HCT116 (cell line): ENCODE data around the gene HHLA2. TPM values are rescaled to one million over a fixed set of nuclear protein-coding genes. Genes with fewer than 3 reads are reported as not detected.

Source experiments
- ATAC-seq: fragments of 200-7000 bp; cut with Tn5 transposase; 2 replicates; pipeline ENCODE4 v1.9.1; 2020; ENCODE audit warnings: mild to moderate bottlenecking, moderate library complexity
- BruUV-seq: library from RNA; stranded (reverse); fragments of 400-500 nt; replicated peaks from 2 replicates; lab custom pipeline; 2021; lab: Mats Ljungman, UMichigan
- CTCF ChIA-PET: fragments of 300-600 bp; sonication (Branson Sonifier 250); formaldehyde crosslinking; loops from one replicate; lab custom pipeline; 2021; ENCODE audit warnings: antibody characterized with exemption; lab: Charles Lee
- POLR2A ChIA-PET: fragments of 300-600, 350-600 bp; sonication (Branson Sonifier 250); formaldehyde crosslinking; loops from one replicate; lab custom pipeline; 2021; ENCODE audit warnings: antibody characterized with exemption; lab: Charles Lee
- RAD21 ChIA-PET, 2 experiments: fragments of 300-600 bp; sonication (Branson Sonifier 250); formaldehyde crosslinking; loops; one replicate each; lab custom pipeline; 2023; ENCODE audit warnings: low total read pairs in 2 of 2; ENCODE audit not compliant: uncharacterized antibody in 2 of 2, unreplicated experiment in 2 of 2, low non-redundant PET in 1 of 2; lab: Charles Lee
- DNase-seq: peaks from one replicate; pipeline ENCODE4 v3.0.0-alpha.2; 2010; ENCODE audit warnings: low read depth, low spot score
- H2AFZ ChIP-seq: fragments of 200-600 bp; shearing (Covaris generic), sonication (generic); 2 replicates; pipeline ENCODE4 v1.6.1; 2017; ENCODE audit warnings: low read depth, mixed run types, mixed read lengths, antibody characterized with exemption, low read length; ENCODE audit not compliant: poor library complexity, severe bottlenecking
- H3K27ac ChIP-seq: 2 replicates; pipeline ENCODE4 v1.5.1; 2012; ENCODE audit warnings: low read depth, low read length
- H3K27me3 ChIP-seq: fragments of 200-600 bp; sonication (generic); 2 replicates; pipeline ENCODE4 v1.6.1; 2016; ENCODE audit warnings: mixed run types, low read length, mixed read lengths; ENCODE audit not compliant: insufficient read depth
- H3K36me3 ChIP-seq, 2 experiments: fragments of 200-500 bp in 1 of 2; fragments of 200-600 bp in 1 of 2; sonication (Bioruptor generic) in 1 of 2; sonication (generic) in 1 of 2; 2 replicates each; pipeline versions ENCODE4 v1.5.1 to v1.6.1; 2014 to 2016; ENCODE audit warnings: low read length in 2 of 2, inconsistent platforms in 1 of 2, mixed read lengths in 1 of 2, mixed run types in 1 of 2; ENCODE audit not compliant: insufficient read depth in 2 of 2, control insufficient read depth in 1 of 2
- H3K4me1 ChIP-seq, 2 experiments: fragments of 200-600 bp in 1 of 2; sonication (generic) in 1 of 2; 2 replicates each; pipeline versions ENCODE4 v1.5.1 to v1.6.1; 2012 to 2017; ENCODE audit warnings: low read length in 2 of 2, inconsistent platforms in 1 of 2, mild to moderate bottlenecking in 1 of 2, mixed read lengths in 1 of 2, mixed run types in 1 of 2, moderate library complexity in 1 of 2; ENCODE audit not compliant: insufficient read depth in 2 of 2, control insufficient read depth in 1 of 2
- H3K4me2 ChIP-seq: fragments of 200-600 bp; sonication (generic); 2 replicates; pipeline ENCODE4 v1.6.1; 2017; ENCODE audit warnings: mixed run types, low read length, mixed read lengths
- H3K4me3 ChIP-seq, 2 experiments: fragments of 200-600 bp in 1 of 2; sonication (generic) in 1 of 2; replicated peaks in 1 of 2; 2 replicates each; pipeline ENCODE4 v1.5.1; 2011 to 2016; ENCODE audit warnings: low read length in 2 of 2, control low read depth in 1 of 2, low read depth in 1 of 2, mild to moderate bottlenecking in 1 of 2, mixed read lengths in 1 of 2, mixed run types in 1 of 2
- H3K79me2 ChIP-seq: fragments of 200-600 bp; sonication (generic); 2 replicates; pipeline ENCODE4 v1.6.1; 2017; ENCODE audit warnings: mild to moderate bottlenecking, mixed run types, low read length, moderate library complexity, mixed read lengths; ENCODE audit not compliant: insufficient read depth
- H3K9ac ChIP-seq: fragments of 200-600 bp; sonication (generic); 2 replicates; pipeline ENCODE4 v1.6.1; 2016; ENCODE audit warnings: low read length, mixed read lengths
- H3K9me2 ChIP-seq: fragments of 200-600 bp; sonication (generic), shearing (Covaris generic); 2 replicates; pipeline ENCODE4 v1.6.1; 2017; ENCODE audit warnings: mixed run types, mild to moderate bottlenecking, moderate library complexity; ENCODE audit not compliant: insufficient read depth
- H3K9me3 ChIP-seq, 2 experiments: fragments of 200-500 bp in 1 of 2; fragments of 200-600 bp in 1 of 2; sonication (Bioruptor generic) in 1 of 2; sonication (generic) in 1 of 2; 2 replicates each; pipeline ENCODE4 v1.6.1; 2014 to 2017; ENCODE audit warnings: low read length in 2 of 2, mixed read lengths in 2 of 2, inconsistent platforms in 1 of 2, low read depth in 1 of 2, mild to moderate bottlenecking in 1 of 2, mixed run types in 1 of 2, moderate library complexity in 1 of 2; ENCODE audit not compliant: control insufficient read depth in 1 of 2, insufficient read depth in 1 of 2
- H4K20me1 ChIP-seq: fragments of 200-600 bp; sonication (generic), shearing (Covaris generic); 2 replicates; pipeline ENCODE4 v1.6.1; 2017; ENCODE audit warnings: mixed run types, mild to moderate bottlenecking, moderate library complexity; ENCODE audit not compliant: insufficient read depth
- FOSL1 ChIP-seq: IDR thresholded peaks from 2 replicates; pipeline ENCODE4 v1.6.1; 2012; ENCODE audit warnings: low read depth
- RAD21 ChIP-seq: IDR thresholded peaks from 2 replicates; pipeline ENCODE4 v1.6.1; 2012; ENCODE audit warnings: low read depth, mild to moderate bottlenecking
- REST ChIP-seq: IDR thresholded peaks from 2 replicates; pipeline ENCODE4 v1.6.1; 2012; ENCODE audit warnings: low read depth
- ZFX ChIP-seq: fragments of 450-650 bp; IDR thresholded peaks from 2 replicates; pipeline ENCODE4 v1.6.1; 2017
- intact Hi-C: fragments of 100-400 bp; cut with micrococcal nuclease; formaldehyde crosslinking; loops from 2 replicates; pipeline ENCODE4 v1.10.0; 2022
- total RNA-seq: library from RNA; stranded (reverse); gene quantifications from one replicate; pipeline ENCODE4 v1.2.1, GENCODE V29; 2021; ENCODE audit not compliant: unreplicated experiment
- TF ChIP-seq, protein P1 (sequence below): IDR thresholded peaks from 2 replicates; pipeline ENCODE4 v1.6.1; 2011; ENCODE audit warnings: mild to moderate bottlenecking, low read length, moderate library complexity; ENCODE audit not compliant: insufficient replicate concordance; ENCODE audit errors: extremely low read depth

HHLA2 gene
- total RNA-seq, 1 experiment from 2014 or later, result not detected

GRCh38 chr3:108329508-108329907 is 33.2 kb downstream of the HHLA2 start:
- ChIA-PET RAD21 (no interaction called here), CTCF (no interaction called here), POLR2A (no interaction called here)
- Histone ChIP-seq H3K9me2 (no peaks in the 10 kb centered on the region), H3K79me2 (no peaks in the 10 kb centered on the region), H3K4me1 (no peaks in the 10 kb centered on the region), H3K4me3 (no peak overlapping the region), H3K9ac (no peak overlapping the region), H3K36me3 (no peaks in the 10 kb centered on the region), H3K4me2 (no peak overlapping the region), H3K27me3 (no peaks in the 10 kb centered on the region), H4K20me1 (no peaks in the 10 kb centered on the region), H2AFZ (no peak overlapping the region), H3K9me3 (no peaks in the 10 kb centered on the region), H3K27ac (no peak overlapping the region)
- DNase-seq (no peak), ATAC-seq (no peak)
- TF ChIP-seq FOSL1 (no peak), RAD21 (no peak), ZFX (no peak)
- TF ChIP-seq, protein P1, sequence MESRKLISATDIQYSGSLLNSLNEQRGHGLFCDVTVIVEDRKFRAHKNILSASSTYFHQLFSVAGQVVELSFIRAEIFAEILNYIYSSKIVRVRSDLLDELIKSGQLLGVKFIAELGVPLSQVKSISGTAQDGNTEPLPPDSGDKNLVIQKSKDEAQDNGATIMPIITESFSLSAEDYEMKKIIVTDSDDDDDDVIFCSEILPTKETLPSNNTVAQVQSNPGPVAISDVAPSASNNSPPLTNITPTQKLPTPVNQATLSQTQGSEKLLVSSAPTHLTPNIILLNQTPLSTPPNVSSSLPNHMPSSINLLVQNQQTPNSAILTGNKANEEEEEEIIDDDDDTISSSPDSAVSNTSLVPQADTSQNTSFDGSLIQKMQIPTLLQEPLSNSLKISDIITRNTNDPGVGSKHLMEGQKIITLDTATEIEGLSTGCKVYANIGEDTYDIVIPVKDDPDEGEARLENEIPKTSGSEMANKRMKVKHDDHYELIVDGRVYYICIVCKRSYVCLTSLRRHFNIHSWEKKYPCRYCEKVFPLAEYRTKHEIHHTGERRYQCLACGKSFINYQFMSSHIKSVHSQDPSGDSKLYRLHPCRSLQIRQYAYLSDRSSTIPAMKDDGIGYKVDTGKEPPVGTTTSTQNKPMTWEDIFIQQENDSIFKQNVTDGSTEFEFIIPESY, result no peak
- intact Hi-C loops, result no loop called here
- BruUV-seq, result no TSS peak

- Histone ChIP-seq H3K9me3 (no peaks in the 10 kb centered on the region), H3K9ac (no peak overlapping the region), H3K4me2 (no peak overlapping the region), H3K27me3 (no peaks in the 10 kb centered on the region), H3K36me3 (no peaks in the 10 kb centered on the region), H3K9me2 (no peaks in the 10 kb centered on the region), H3K4me1 (no peaks in the 10 kb centered on the region), H4K20me1 (no peaks in the 10 kb centered on the region), H3K79me2 (no peaks in the 10 kb centered on the region), H3K27ac (no peak overlapping the region), H2AFZ (no peak overlapping the region), H3K4me3 (no peak overlapping the region)
- DNase-seq (no peak), ATAC-seq (no peak)
- no peak for TF ChIP-seq REST
- intact Hi-C loops, result no loop called here
- POLR2A ChIA-PET, result no interaction called here
- no TSS peak for BruUV-seq
- CTCF ChIA-PET, result no interaction called here
- RAD21 ChIA-PET, result no interaction called here
These were observed 33.6 kb downstream of the HHLA2 start for GRCh38 chr3:108329947-108330346.
